Liver (tissue), 9 donors: ENCODE data around the gene ACP1. TPM values are rescaled to one million over a fixed set of nuclear protein-coding genes. Genes with fewer than 3 reads are reported as not detected.

Source experiments
- DNase-seq: peaks from one replicate; pipeline ENCODE4 v3.0.0-alpha.2; 2017; ENCODE audit warnings: low spot score
- H3K27ac ChIP-seq, 2 donors: one replicate each; pipeline ENCODE4 v1.7.0; 2013; ENCODE audit warnings: inconsistent platforms in 2 of 2, low read length in 2 of 2, control low read depth in 1 of 2, low read depth in 1 of 2, mild to moderate bottlenecking in 1 of 2
- H3K27me3 ChIP-seq, 4 donors: one replicate each; pipeline versions ENCODE4 v1.6.1 to v1.7.0; 2013; ENCODE audit warnings: low read length in 3 of 4, inconsistent platforms in 1 of 4, mild to moderate bottlenecking in 1 of 4, moderate library complexity in 1 of 4; ENCODE audit not compliant: control insufficient read depth in 4 of 4, insufficient read depth in 4 of 4
- H3K36me3 ChIP-seq, 4 donors: one replicate each; pipeline versions ENCODE4 v1.6.1 to v1.7.0; 2013; ENCODE audit warnings: low read length in 3 of 4, mild to moderate bottlenecking in 3 of 4, low read depth in 1 of 4, moderate library complexity in 1 of 4; ENCODE audit not compliant: control insufficient read depth in 4 of 4, insufficient read depth in 3 of 4
- H3K4me1 ChIP-seq, 4 donors: one replicate each; pipeline versions ENCODE4 v1.6.1 to v1.7.0; 2013; ENCODE audit warnings: low read length in 3 of 4, mild to moderate bottlenecking in 3 of 4, moderate library complexity in 1 of 4; ENCODE audit not compliant: control insufficient read depth in 4 of 4, insufficient read depth in 4 of 4
- H3K4me3 ChIP-seq, 3 donors: one replicate each; pipeline versions ENCODE4 v1.6.1 to v1.7.0; 2013; ENCODE audit warnings: low read length in 3 of 3, control low read depth in 1 of 3, low read depth in 1 of 3, mild to moderate bottlenecking in 1 of 3
- H3K9ac ChIP-seq, 2 donors: one replicate each; pipeline ENCODE4 v1.7.0; 2013; ENCODE audit warnings: low read length in 2 of 2, mild to moderate bottlenecking in 2 of 2, moderate library complexity in 2 of 2, control low read depth in 1 of 2, low read depth in 1 of 2
- H3K9me3 ChIP-seq, 4 donors: one replicate each; pipeline versions ENCODE4 v1.6.1 to v1.7.0; 2013; ENCODE audit warnings: low read length in 3 of 4; ENCODE audit not compliant: control insufficient read depth in 4 of 4
- ATF3 ChIP-seq: IDR thresholded peaks from 2 replicates; pipeline ENCODE4 v1.6.1; 2016; ENCODE audit warnings: antibody characterized with exemption
- EGR1 ChIP-seq, 2 donors: IDR thresholded peaks; 2 replicates each; pipeline ENCODE4 v1.6.1; 2016 to 2018; ENCODE audit warnings: antibody characterized with exemption in 2 of 2, low read depth in 2 of 2
- FOXA1 ChIP-seq: IDR thresholded peaks from 2 replicates; pipeline ENCODE4 v1.6.1; 2016; ENCODE audit warnings: antibody characterized with exemption
- FOXA2 ChIP-seq: IDR thresholded peaks from 2 replicates; pipeline ENCODE4 v1.6.1; 2016; ENCODE audit warnings: antibody characterized with exemption
- GABPA ChIP-seq, 2 donors: IDR thresholded peaks in 1 of 2; conservative IDR thresholded peaks in 1 of 2; 2 replicates each; pipeline ENCODE4 v1.6.1; 2016; ENCODE audit warnings: antibody characterized with exemption in 2 of 2, mild to moderate bottlenecking in 1 of 2, moderate library complexity in 1 of 2
- HNF4A ChIP-seq, 2 donors: conservative IDR thresholded peaks; 2 replicates each; pipeline ENCODE4 v1.6.1; 2016; ENCODE audit warnings: antibody characterized with exemption in 2 of 2, mild to moderate bottlenecking in 2 of 2
- HNF4G ChIP-seq: IDR thresholded peaks from 2 replicates; pipeline ENCODE4 v1.6.1; 2016; ENCODE audit warnings: antibody characterized with exemption
- JUND ChIP-seq, 2 donors: IDR thresholded peaks; 2 replicates each; pipeline ENCODE4 v1.6.1; 2016; ENCODE audit warnings: antibody characterized with exemption in 2 of 2
- MAX ChIP-seq: IDR thresholded peaks from 2 replicates; pipeline ENCODE4 v1.6.1; 2016; ENCODE audit warnings: antibody characterized with exemption
- NR2F2 ChIP-seq: IDR thresholded peaks from 2 replicates; pipeline ENCODE4 v1.6.1; 2016; ENCODE audit warnings: antibody characterized with exemption
- RAD21 ChIP-seq, 2 donors: IDR thresholded peaks; 2 replicates each; pipeline ENCODE4 v1.6.1; 2016; ENCODE audit warnings: antibody characterized with exemption in 2 of 2, mild to moderate bottlenecking in 2 of 2
- REST ChIP-seq: IDR thresholded peaks from 2 replicates; pipeline ENCODE4 v1.6.1; 2016; ENCODE audit warnings: antibody characterized with exemption, mild to moderate bottlenecking
- SP1 ChIP-seq: IDR thresholded peaks from 2 replicates; pipeline ENCODE4 v1.6.1; 2018; ENCODE audit warnings: antibody characterized with exemption, mild to moderate bottlenecking
- TAF1 ChIP-seq: conservative IDR thresholded peaks from 2 replicates; pipeline ENCODE4 v1.6.1; 2016; ENCODE audit warnings: antibody characterized with exemption, mild to moderate bottlenecking
- YY1 ChIP-seq: IDR thresholded peaks from 2 replicates; pipeline ENCODE4 v1.6.1; 2016; ENCODE audit warnings: antibody characterized with exemption, mild to moderate bottlenecking
- ZBTB33 ChIP-seq: IDR thresholded peaks from 2 replicates; pipeline ENCODE4 v1.6.1; 2016; ENCODE audit warnings: antibody characterized with exemption
- WGBS: extraction: QIAGEN DNeasy Blood & Tissue Kit; methylation state at CpG from one replicate; pipeline ENCODE4 v1.1.7; 2013; 5-methylcytosine and 5-hydroxymethylcytosine counted together
- polyA plus RNA-seq, 2 donors: library from polyadenylated mRNA; stranded (reverse) in 1 of 2; unstranded in 1 of 2; fragments of 200-250 nt in 1 of 2; fragments of >200 nt in 1 of 2; fragmentation: Nextera tagmentation in 1 of 2; extraction: Ambion mirVana in 1 of 2; gene quantifications; one replicate each; pipeline versions ENCODE4 v1.2.1 to v1.2.3, GENCODE V29; 2013 to 2015
- total RNA-seq, 2 donors: library from RNA; depleted of rRNA; stranded (reverse); fragments of >200 nt; gene quantifications; one replicate each; pipeline ENCODE4 v1.2.3, GENCODE V29; 2014
- donor health status: healthy.
- donor health status: healthy.
- donor health status: healthy.
- donor health status: healthy.
- donor health status: healthy.

The ACP1 gene
- total and polyA plus RNA-seq, 4 donors, result 59.9 to 115 (median 75.7) TPM

GRCh38 chr2:252001-252602 is 12.6 kb upstream of the ACP1 start:
- H3K9me3 ChIP-seq, result no peaks in the 10 kb centered on the region
- DNase-seq, result no peak
- H3K9ac ChIP-seq, result no peak overlapping the region
- TF ChIP-seq YY1 (no peak), ATF3 (no peak), JUND (IDR thresholded peaks at IDR 0.05) (no peak), NR2F2 (no peak)
- WGBS, result 98% methylated on average over 6 of the region's 6 CpGs
- H3K4me1 ChIP-seq, result no peaks in the 10 kb centered on the region
- H3K27ac ChIP-seq, result no peak overlapping the region
- H3K27me3 ChIP-seq, result no peaks in the 10 kb centered on the region
- no peak overlapping the region for H3K4me3 ChIP-seq
- H3K36me3 ChIP-seq, result no peaks in the 10 kb centered on the region

GRCh38 chr2:253202-253638 is 11.5 kb upstream of the ACP1 start:
- 91% methylated on average over 8 of the region's 8 CpGs for WGBS
- no peaks in the 10 kb centered on the region for H3K36me3 ChIP-seq
- DNase-seq, result no peak
- TF ChIP-seq YY1 (no peak), HNF4A (conservative IDR thresholded peaks at IDR 0.05) (no peak), FOXA2 (no peak), MAX (no peak), TAF1 (no peak), ATF3 (no peak), EGR1 (IDR thresholded peaks at IDR 0.05; ENCODE audit: low read depth in 2 of 2) (no peak), JUND (IDR thresholded peaks at IDR 0.05) (no peak), RAD21 (IDR thresholded peaks at IDR 0.05) (no peak), SP1 (no peak), ZBTB33 (no peak), REST (no peak), NR2F2 (no peak), GABPA (IDR thresholded peaks at IDR 0.05 in 1 of 2, conservative IDR thresholded peaks at IDR 0.05 in 1 of 2) (no peak), FOXA1 (no peak), HNF4G (no peak)
- no peaks in the 10 kb centered on the region for H3K9me3 ChIP-seq
- no peak overlapping the region for H3K9ac ChIP-seq
- H3K4me1 ChIP-seq, result no peaks in the 10 kb centered on the region
- H3K27me3 ChIP-seq, result no peaks in the 10 kb centered on the region
- no peak overlapping the region for H3K4me3 ChIP-seq
- no peak overlapping the region for H3K27ac ChIP-seq
